Astrocyte of the cerebellum (primary cell): ENCODE measurements around the gene MRPL27.

Source experiments
- DNase-seq: peaks from one replicate; pipeline ENCODE4 v3.0.0-alpha.2; 2011; ENCODE audit warnings: low read depth
- H3K4me3 ChIP-seq: 2 replicates; pipeline ENCODE4 v1.5.1; 2011; ENCODE audit warnings: mild to moderate bottlenecking, low read depth, low read length, moderate library complexity
- CTCF ChIP-seq: IDR thresholded peaks from 2 replicates; pipeline ENCODE4 v1.5.1; 2012; ENCODE audit warnings: low read length, low read depth, moderate library complexity, mild to moderate bottlenecking; ENCODE audit errors: missing control alignments
- in situ Hi-C: cut with HindIII; loops from 2 replicates; pipeline ENCODE4 v1.10.0; 2017; ENCODE audit warnings: low sequenced_read_pairs

MRPL27 gene

GRCh38 chr17:50361561-50362480 is 11.2 kb downstream of the MRPL27 start:
- in situ Hi-C loops: no loop called here
- no peak overlapping the region for H3K4me3 ChIP-seq
- TF ChIP-seq CTCF: peak; percentile 83
- peak; percentile 29 for DNase-seq

GRCh38 chr17:50360486-50361115 is 12.4 kb downstream of the MRPL27 start:
- in situ Hi-C loops: no loop called here
- DNase-seq: no peak
- no peak overlapping the region for H3K4me3 ChIP-seq
- TF ChIP-seq CTCF: no peak

GRCh38 chr17:50359998-50360461 is 13.0 kb downstream of the MRPL27 start:
- in situ Hi-C loops: no loop called here
- H3K4me3 ChIP-seq: no peak overlapping the region
- no peak for DNase-seq
- no peak for TF ChIP-seq CTCF

GRCh38 chr17:50359005-50359699 is 13.8 kb downstream of the MRPL27 start:
- DNase-seq: no peak
- H3K4me3 ChIP-seq: no peak overlapping the region
- TF ChIP-seq CTCF: no peak
- in situ Hi-C loops: no loop called here

- DNase-seq: no peak
- in situ Hi-C loops: no loop called here
- H3K4me3 ChIP-seq: no peak overlapping the region
- TF ChIP-seq CTCF: no peak
Measured at GRCh38 chr17:50358177-50358576, 14.8 kb downstream of the MRPL27 start.

GRCh38 chr17:50356892-50357510 is 16.0 kb downstream of the MRPL27 start:
- DNase-seq: no peak
- no peak overlapping the region for H3K4me3 ChIP-seq
- in situ Hi-C loops: no loop called here
- TF ChIP-seq CTCF: no peak
